ENCODE results near the gene DYRK1A.

The DYRK1A gene

DNA sequence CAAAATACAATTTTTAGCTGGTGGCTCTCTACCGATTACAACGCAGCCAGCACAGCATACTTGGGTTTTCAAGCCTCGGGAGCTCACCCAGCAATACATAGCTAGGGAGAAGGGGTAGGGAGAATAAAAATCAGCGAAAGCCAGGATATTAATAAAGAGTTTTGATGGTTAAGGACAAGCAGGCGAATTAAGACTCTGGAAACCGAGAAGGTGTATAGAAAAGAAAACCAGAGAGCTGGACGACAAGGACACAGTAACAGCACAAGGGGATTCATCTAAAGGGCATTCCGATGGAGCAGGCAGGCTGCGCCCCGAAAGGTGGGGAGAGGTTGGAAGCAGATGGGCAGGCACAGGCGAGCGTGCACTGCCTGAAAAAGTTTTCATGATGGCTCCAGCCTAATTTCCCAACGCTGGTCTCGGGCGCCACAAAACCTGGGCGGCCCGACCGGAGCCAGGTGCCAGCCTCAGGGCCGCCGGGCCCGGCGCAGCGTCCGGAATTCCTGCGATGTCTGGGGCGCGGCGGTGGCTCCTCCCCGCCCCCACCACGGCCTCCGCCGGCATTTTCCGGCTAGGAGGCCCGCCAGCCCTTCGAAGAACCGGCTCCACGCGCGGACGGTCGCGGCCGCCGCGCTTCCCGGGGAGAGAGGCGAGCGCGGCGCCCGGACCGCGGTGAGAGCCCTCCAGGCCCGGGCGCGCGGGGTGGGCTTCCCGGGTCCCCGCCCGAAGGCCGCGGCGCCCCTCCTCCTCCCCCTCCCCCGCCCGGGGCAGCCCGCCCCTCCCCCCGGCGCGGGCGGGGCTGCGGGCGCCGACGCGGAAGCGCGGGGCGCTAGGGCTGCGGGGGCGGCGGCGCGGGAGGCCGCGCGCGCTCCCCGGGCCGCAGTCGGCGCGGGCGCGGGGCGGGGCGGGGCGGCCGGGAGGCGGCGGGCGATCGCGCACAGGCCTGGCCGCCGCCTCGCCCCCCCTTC is 774 bp upstream of the DYRK1A start:
- peak; percentile 58 for DNase-seq

GRCh38 chr21:37367336-37367702 is 746 bp downstream of the DYRK1A start:
- DNase-seq: peak; percentile 42

DNA sequence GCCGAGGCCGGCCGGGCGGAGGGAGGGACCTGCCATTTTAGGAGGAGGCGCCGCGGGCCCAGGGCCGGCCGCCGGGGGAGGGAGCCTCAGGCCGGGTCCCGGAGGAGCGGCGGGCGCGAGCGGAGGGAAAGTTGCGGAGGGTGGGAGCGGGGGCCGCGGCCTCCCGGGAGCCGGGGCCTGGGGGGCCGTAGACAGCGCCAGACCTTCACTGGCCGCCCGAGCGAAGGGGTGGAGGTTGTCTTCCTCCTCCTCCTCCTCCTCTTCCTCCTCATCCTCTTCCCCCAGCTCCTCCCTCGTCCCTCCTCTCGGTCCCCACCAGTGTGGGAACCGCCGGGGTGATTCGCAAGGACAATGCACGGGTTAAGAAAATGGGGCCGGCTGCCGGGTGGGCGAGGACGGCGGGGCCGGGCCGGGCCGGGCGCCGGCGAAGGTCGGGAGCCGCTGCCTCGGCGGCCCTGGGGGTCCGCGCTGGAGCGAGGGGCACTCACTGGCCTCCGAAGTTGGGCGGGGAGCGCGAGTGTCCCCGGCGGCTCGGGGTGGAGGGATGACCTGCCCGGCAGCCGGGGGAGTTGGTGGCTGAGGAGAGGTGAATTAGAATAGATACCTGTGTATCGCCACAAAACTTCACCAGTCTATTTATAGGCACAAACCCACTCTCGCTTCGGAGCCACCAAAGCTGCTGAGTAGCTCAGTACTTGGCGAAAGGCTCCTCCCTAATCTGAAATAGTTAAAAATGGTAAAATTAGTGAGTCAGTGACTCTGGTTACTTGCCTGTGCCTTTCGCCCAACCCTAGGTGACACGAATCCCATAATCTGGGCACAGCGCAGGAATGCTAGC is 1.3 kb downstream of the DYRK1A start:
- peak; percentile 56 for DNase-seq

- DNase-seq: no peak
Measured at GRCh38 chr21:37368541-37369279, 2.1 kb downstream of the DYRK1A start.

DNA sequence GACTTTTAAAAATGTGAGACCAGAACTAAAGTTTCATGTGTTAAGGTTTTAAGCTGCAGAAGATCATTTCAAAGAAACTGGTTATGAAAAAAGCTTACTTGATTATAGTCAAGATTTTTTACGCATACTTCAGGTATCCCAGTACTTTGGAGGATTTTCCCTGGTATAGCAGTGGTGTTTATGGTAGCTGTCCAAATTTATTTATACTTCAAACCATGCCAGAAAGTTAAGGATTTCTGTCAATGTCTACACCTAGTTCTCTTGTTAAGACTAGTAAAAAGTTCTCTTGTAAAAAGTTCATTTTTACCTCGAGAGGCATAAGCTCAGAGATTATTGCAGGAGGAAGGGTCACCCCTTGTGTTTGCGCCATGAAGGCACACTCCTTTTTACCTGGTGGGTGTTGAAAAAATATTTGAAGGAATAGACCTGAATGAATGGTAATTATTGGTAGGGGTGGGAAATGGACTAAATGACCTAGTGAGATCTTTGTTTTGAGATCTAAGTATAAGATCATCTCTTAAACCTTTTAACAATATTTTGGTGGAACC is 2.8 kb downstream of the DYRK1A start:
- DNase-seq: no peak

DNA sequence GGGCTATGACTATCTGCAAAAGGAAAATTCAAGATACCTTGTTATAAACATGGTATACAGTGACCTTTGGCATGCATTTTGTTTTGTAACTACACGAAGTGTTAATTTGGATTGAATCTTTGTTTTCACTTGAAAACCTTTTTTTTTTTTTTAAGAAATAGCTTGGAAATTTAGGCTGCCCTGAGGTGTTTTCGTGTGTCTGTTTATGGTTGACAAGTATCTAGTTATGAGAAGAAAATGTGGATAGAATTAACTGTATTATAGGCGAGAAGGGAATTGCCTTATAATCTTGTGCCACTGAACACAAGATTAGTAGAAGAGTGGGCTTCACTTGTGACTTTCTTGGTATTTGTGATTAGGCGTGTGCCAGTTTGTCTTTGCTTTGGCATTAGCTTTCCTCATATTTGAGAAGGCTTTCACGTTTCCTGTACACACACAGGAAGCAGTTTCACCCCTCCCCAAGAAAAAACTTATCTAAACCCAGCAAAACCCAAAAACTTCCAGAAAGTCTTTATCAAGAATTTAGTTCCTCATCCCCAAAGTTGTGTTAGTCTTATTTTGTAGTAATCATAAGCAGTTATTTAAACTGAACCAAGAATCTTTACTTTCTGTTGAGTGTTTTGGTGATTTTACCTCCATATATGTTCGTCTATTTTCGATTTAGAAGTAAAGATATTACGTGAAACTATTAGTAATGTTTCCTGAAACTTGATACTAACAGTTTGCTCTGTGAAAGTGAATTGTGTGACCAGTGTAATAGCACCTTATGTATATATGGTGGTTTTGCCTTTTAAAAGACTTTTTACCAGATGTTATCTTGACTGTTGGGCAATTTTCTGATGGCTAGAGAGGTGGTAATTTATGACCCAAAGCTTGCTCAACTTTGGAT is 3.8 kb downstream of the DYRK1A start:
- no peak for DNase-seq

DNA sequence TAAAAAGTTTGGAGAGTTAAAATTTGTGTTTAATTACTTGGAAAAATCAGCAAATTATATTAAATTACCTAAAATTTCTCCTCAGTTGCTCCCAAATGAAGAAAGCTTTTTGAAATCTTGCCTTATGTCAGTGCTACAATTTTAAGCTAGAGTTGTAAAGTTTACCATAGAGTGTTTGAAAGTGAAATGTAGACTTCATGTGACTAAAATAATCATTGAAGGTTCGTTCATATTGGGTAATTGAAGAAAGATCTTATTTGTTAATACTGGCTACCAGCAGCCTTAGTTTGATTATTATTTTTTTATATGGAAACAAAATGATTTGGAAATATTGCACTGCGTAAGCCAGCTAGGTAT is 4.4 kb downstream of the DYRK1A start:
- no peak for DNase-seq

- no peak for DNase-seq
Measured at GRCh38 chr21:37372127-37372731, 5.7 kb downstream of the DYRK1A start.

DNA sequence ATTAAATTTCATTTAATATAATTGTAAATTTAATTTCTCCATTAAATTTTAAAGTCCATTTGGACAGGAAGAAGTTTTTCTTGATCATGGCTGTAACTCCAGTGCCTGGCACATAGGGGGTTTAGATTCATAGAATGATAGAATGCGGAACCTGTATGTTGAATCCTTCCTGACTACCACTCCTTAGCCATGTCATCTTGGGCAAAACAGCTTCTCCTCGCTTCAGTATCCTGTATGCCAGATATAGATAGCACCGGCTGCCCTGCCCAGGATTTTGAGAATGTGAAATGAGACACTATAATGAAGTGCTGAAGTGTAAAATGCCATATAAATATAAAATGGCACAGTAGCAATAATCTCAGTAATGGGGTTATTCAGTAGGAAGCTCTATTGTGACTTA is 6.4 kb downstream of the DYRK1A start:
- no peak for DNase-seq

- DNase-seq: no peak
Measured at GRCh38 chr21:37373539-37373938, 7.0 kb downstream of the DYRK1A start.

- DNase-seq: no peak
Measured at GRCh38 chr21:37374027-37374426, 7.5 kb downstream of the DYRK1A start.

DNA sequence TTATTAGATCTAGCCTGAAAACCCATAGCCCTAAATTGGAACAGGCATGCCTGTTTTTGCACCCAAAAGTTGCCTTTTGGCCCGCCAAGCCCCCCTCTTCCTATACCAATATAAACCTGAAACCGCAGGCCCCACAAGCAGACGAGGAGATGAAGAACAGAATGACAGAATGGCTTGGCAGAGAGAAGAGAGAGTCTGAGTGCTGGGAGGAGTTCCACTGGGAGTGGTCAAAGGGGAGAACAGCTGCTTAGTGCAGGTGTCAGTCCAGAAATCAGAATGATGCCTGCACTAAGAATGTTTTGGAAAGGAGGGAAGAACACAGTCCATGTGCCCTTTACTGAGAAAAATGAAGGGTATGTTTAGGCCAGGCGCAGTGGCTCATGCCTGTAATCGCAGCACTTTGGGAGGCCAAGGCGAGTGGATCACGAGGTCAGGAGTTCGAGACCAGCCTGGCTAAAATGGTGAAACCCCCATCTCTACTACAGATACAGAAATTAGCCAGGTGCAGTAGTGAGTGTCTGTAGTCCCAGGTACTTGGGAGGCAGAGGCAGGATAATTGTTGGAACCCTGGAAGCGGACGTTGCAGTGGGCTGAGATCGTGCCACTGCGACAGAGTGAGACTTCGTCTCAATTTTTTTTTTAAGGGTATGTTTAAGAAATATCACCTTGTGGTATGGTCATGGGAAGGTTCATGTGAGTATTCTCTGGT is 9.4 kb downstream of the DYRK1A start:
- DNase-seq: no peak

DNA sequence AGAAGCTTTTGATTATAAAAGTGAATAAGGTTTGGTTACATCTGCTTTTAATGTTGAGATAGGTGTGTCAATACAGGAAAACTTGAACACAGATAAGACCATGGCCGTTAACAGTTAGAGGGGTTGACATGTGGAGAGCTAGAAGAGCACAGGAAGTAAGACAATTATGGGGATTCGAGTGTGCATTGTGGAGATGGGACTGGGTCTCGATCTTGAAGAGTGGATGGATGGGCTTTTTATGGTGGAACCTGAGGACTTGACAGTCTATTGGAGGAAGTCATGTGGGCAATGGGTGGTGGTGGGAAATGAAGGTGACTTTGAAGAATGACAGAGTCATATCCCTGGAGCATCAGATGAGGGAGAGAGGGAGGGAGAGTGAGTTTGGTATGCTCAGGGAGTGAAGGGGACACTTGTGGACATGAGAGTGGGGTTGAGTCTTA is 12.1 kb downstream of the DYRK1A start:
- no peak for DNase-seq

DNA sequence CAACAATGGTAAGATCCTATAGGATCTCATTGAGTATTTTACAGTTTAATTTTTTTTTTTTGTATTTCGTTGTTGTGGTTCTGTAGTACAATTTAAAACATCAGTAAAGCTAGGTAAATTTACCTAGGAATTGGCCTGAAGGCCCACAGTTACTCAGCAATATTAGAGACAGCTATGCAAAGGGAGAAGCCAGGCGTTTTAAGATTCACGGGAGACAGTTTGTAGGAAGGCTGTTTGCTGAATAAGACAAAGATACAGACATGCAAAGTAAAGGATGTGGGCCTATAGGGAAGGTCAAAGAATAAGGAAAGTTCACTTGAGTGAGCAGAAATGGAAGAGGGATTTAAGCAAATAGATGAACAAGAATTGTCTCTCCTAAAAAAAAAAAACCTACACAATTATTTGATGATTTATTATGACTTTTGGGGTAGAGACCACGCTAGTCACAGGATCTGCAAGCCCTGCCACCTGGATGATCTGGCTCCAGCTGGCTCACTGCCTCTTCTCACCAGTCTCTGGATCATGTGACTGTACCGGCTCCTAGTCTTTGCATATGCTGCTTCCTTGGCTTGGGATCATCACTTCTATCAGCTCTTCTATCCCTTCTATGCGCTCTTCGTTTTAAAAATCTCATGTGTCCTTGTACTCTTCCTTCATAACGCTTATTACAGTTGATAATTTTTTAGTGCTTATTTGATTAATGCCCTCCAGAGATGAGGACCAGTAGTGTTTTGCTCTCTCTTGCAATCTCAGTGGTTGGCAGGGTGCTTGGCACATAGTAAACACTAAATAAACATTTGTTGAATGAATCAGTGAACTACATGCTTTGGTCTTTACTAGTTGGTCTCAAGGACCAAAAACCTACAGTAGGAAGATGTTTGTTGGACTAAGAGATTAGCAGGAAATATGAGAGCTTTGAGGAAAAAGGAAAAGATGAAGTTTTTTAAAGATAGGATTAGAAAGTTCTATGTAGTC is 14.1 kb downstream of the DYRK1A start:
- DNase-seq: no peak

DNA sequence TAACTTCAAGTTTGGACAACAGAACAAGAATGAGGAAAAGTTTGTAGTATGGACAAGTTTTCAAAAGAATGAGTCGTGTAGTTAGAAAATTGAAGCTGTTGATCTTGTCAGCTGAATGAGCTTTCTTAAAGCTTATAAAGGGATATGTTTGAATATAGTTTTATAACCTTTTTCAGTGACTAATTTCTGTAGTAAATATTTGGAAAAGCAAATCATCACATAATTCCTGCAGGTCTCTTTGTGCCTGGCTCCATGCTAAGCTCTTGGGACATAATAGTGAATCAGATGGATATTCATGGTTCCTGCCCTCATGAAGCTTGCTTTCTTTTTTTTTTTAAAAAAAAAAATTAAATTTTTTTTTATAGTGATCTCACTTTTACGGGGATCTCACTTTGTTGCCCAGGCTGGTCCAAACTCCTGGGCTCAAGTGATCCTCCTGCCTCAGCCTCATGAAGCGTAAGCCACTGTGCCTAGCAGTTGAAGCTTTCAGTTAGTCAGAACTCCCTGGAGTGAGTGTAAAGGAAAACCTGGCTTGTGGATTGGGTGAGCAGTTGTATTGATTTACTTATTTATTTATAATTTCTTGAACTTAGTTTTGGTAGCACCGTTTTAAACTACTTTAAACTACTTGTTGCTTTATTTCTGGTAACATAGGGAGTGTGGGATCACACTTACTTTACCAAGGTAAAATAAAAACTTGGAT is 15.5 kb downstream of the DYRK1A start:
- no peak for DNase-seq

- no peak for DNase-seq
Measured at GRCh38 chr21:37383086-37383485, 16.5 kb downstream of the DYRK1A start.

- no peak for DNase-seq
Measured at GRCh38 chr21:37383784-37384311, 17.3 kb downstream of the DYRK1A start.

GRCh38 chr21:37384416-37384815 is 17.8 kb downstream of the DYRK1A start:
- DNase-seq: no peak
